Astrocyte (in vitro differentiated cells and primary cell): ENCODE measurements around the gene RALGAPA1. TPM values are rescaled to one million over a fixed set of nuclear protein-coding genes. Genes with fewer than 3 reads are reported as not detected.

Source experiments
- DNase-seq: peaks from one replicate; pipeline ENCODE4 v3.0.0-alpha.2; 2010; ENCODE audit warnings: low read depth
- FAIRE-seq: peaks from 2 replicates; lab custom pipeline; 2011; peaks lifted over from hg19 to GRCh38; lab: Jason Lieb, UNC
- H2AFZ ChIP-seq: 2 replicates; pipeline ENCODE4 v1.6.0; 2012; ENCODE audit warnings: low read depth, low read length, inconsistent platforms
- H3K27ac ChIP-seq: 2 replicates; pipeline ENCODE4 v1.5.1; 2011; ENCODE audit warnings: low read depth, low read length, inconsistent platforms
- H3K27me3 ChIP-seq: 2 replicates; pipeline ENCODE4 v1.6.0; 2011; ENCODE audit warnings: low read length, inconsistent platforms; ENCODE audit not compliant: insufficient read depth
- H3K36me3 ChIP-seq: 2 replicates; pipeline ENCODE4 v1.5.1; 2011; ENCODE audit warnings: low read length, inconsistent platforms; ENCODE audit not compliant: insufficient read depth
- H3K4me1 ChIP-seq: 2 replicates; pipeline ENCODE4 v1.5.1; 2011; ENCODE audit warnings: low read length, inconsistent platforms; ENCODE audit not compliant: insufficient read depth
- H3K4me2 ChIP-seq: 2 replicates; pipeline ENCODE4 v1.6.0; 2012; ENCODE audit warnings: low read length, inconsistent platforms
- H3K4me3 ChIP-seq: 2 replicates; pipeline ENCODE4 v1.5.1; 2011; ENCODE audit warnings: low read depth, mild to moderate bottlenecking, low read length, inconsistent platforms; ENCODE audit not compliant: insufficient read depth
- H3K79me2 ChIP-seq: 2 replicates; pipeline ENCODE4 v1.6.0; 2012; ENCODE audit warnings: mild to moderate bottlenecking, low read length, inconsistent platforms; ENCODE audit not compliant: insufficient read depth
- H3K9ac ChIP-seq: 2 replicates; pipeline ENCODE4 v1.6.0; 2012; ENCODE audit warnings: mild to moderate bottlenecking, low read length, inconsistent platforms
- H3K9me3 ChIP-seq: 2 replicates; pipeline ENCODE4 v1.5.1; 2012; ENCODE audit warnings: low read depth, mild to moderate bottlenecking, low read length, inconsistent platforms; ENCODE audit not compliant: insufficient read depth
- H4K20me1 ChIP-seq: 2 replicates; pipeline ENCODE4 v1.6.0; 2012; ENCODE audit warnings: low read length, inconsistent platforms; ENCODE audit not compliant: insufficient read depth
- H3K27ac Mint-ChIP-seq: one replicate; pipeline ENCODE4 v1.8.0; 2021; ENCODE audit warnings: mild to moderate bottlenecking, mixed read lengths; ENCODE audit not compliant: unreplicated experiment
- H3K27me3 Mint-ChIP-seq: one replicate; pipeline ENCODE4 v1.8.0; 2021; ENCODE audit warnings: low read depth, mixed read lengths; ENCODE audit not compliant: unreplicated experiment
- H3K36me3 Mint-ChIP-seq: one replicate; pipeline ENCODE4 v1.8.0; 2021; ENCODE audit warnings: low read depth, mixed read lengths; ENCODE audit not compliant: unreplicated experiment
- H3K4me1 Mint-ChIP-seq: one replicate; pipeline ENCODE4 v1.8.0; 2021; ENCODE audit warnings: low read depth, mixed read lengths; ENCODE audit not compliant: unreplicated experiment
- H3K4me3 Mint-ChIP-seq: one replicate; pipeline ENCODE4 v1.8.0; 2021; ENCODE audit warnings: mild to moderate bottlenecking, moderate library complexity, mixed read lengths; ENCODE audit not compliant: unreplicated experiment
- H3K9me3 Mint-ChIP-seq: one replicate; pipeline ENCODE4 v1.8.0; 2021; ENCODE audit warnings: mild to moderate bottlenecking, mixed read lengths; ENCODE audit not compliant: unreplicated experiment
- CTCF ChIP-seq: IDR thresholded peaks from 2 replicates; pipeline ENCODE4 v1.5.1; 2011; ENCODE audit warnings: low read depth, mild to moderate bottlenecking, inconsistent platforms, low read length, moderate library complexity; ENCODE audit not compliant: insufficient read depth
- EZH2 ChIP-seq: IDR thresholded peaks from 2 replicates; pipeline ENCODE4 v1.6.1; 2012; ENCODE audit warnings: mild to moderate bottlenecking, low read length, inconsistent platforms; ENCODE audit not compliant: insufficient read depth
- total RNA-seq: library from RNA; stranded (reverse); gene quantifications from 2 replicates; pipeline ENCODE4 v1.2.1, GENCODE V29; 2021

Gene RALGAPA1
- total RNA-seq, 1 donor from 2014 or later = 24.8 TPM

- Mint-ChIP-seq H3K4me1 (peaks cover 4% of the 10 kb centered on the region), H3K4me3 (no peak overlapping the region), H3K27me3 (no peaks in the 10 kb centered on the region), H3K27ac (no peak overlapping the region), H3K36me3 (peaks cover 2% of the 10 kb centered on the region), H3K9me3 (no peaks in the 10 kb centered on the region)
- Histone ChIP-seq H2AFZ (no peak overlapping the region), H3K27me3 (no peaks in the 10 kb centered on the region), H3K4me3 (no peak overlapping the region), H3K9ac (no peak overlapping the region), H3K79me2 (no peaks in the 10 kb centered on the region), H3K4me1 (no peaks in the 10 kb centered on the region), H3K27ac (no peak overlapping the region), H3K9me3 (no peaks in the 10 kb centered on the region), H4K20me1 (no peaks in the 10 kb centered on the region), H3K36me3 (no peaks in the 10 kb centered on the region), H3K4me2 (no peak overlapping the region)
- TF ChIP-seq CTCF = no peak
- TF ChIP-seq EZH2 = no peak
- no peak for DNase-seq
- no peak for FAIRE-seq
Measured at GRCh38 chr14:35576856-35577255, 232.2 kb downstream of the RALGAPA1 start.

GRCh38 chr14:35576260-35576659 is 232.8 kb downstream of the RALGAPA1 start:
- Mint-ChIP-seq H3K27me3 (no peaks in the 10 kb centered on the region), H3K9me3 (no peaks in the 10 kb centered on the region), H3K4me1 (peaks cover 4% of the 10 kb centered on the region), H3K4me3 (no peak overlapping the region), H3K27ac (no peak overlapping the region), H3K36me3 (peaks cover 2% of the 10 kb centered on the region)
- H3K27ac ChIP-seq = no peak overlapping the region
- H3K4me2 ChIP-seq = no peak overlapping the region
- no peak for DNase-seq
- no peaks in the 10 kb centered on the region for H3K79me2 ChIP-seq
- no peaks in the 10 kb centered on the region for H3K36me3 ChIP-seq
- FAIRE-seq = no peak
- H3K4me3 ChIP-seq = no peak overlapping the region
- H4K20me1 ChIP-seq = no peaks in the 10 kb centered on the region
- H3K4me1 ChIP-seq = no peaks in the 10 kb centered on the region
- H2AFZ ChIP-seq = no peak overlapping the region
- TF ChIP-seq EZH2 = no peak
- TF ChIP-seq CTCF = no peak
- no peak overlapping the region for H3K9ac ChIP-seq
- no peaks in the 10 kb centered on the region for H3K9me3 ChIP-seq
- H3K27me3 ChIP-seq = no peaks in the 10 kb centered on the region

GRCh38 chr14:35573911-35574310 is 235.2 kb downstream of the RALGAPA1 start:
- peaks cover 4% of the 10 kb centered on the region for H3K4me1 Mint-ChIP-seq
- Histone ChIP-seq H3K9ac (no peak overlapping the region), H2AFZ (no peak overlapping the region), H3K36me3 (no peaks in the 10 kb centered on the region), H3K9me3 (no peaks in the 10 kb centered on the region), H3K4me3 (no peak overlapping the region), H3K79me2 (no peaks in the 10 kb centered on the region), H4K20me1 (no peaks in the 10 kb centered on the region), H3K4me1 (no peaks in the 10 kb centered on the region), H3K4me2 (no peak overlapping the region), H3K27me3 (no peaks in the 10 kb centered on the region), H3K27ac (no peak overlapping the region)
- DNase-seq (no peak), FAIRE-seq (no peak)
- H3K9me3 Mint-ChIP-seq = no peaks in the 10 kb centered on the region
- H3K36me3 Mint-ChIP-seq = peaks cover under 1% of the 10 kb centered on the region
- H3K27ac Mint-ChIP-seq = no peak overlapping the region
- no peak overlapping the region for H3K4me3 Mint-ChIP-seq
- no peaks in the 10 kb centered on the region for H3K27me3 Mint-ChIP-seq
- TF ChIP-seq EZH2 (no peak), CTCF (no peak)
